Mesendoderm (in vitro differentiated cells): ENCODE results near the gene PLK3.
"Not testable (repeated sequence)": the region's sequence is repeated elsewhere in the genome, so short reads cannot be mapped to it uniquely, and the experiment has no call there.

Source experiments
- DNase-seq: peaks from one replicate; pipeline ENCODE4 v3.0.0; 2013
- H2AK5ac ChIP-seq: 2 replicates; pipeline ENCODE4 v1.6.1; 2013; ENCODE audit warnings: low read length, inconsistent platforms
- H2BK120ac ChIP-seq: 2 replicates; pipeline ENCODE4 v1.6.1; 2013; ENCODE audit warnings: low read depth, mild to moderate bottlenecking, low read length, moderate library complexity, mixed read lengths
- H2BK15ac ChIP-seq: replicated peaks from 2 replicates; pipeline ENCODE4 v1.6.1; 2013; ENCODE audit warnings: low read depth, mild to moderate bottlenecking, moderate library complexity
- H2BK5ac ChIP-seq: 2 replicates; pipeline ENCODE4 v1.6.1; 2013; ENCODE audit warnings: low read length, inconsistent platforms
- H3K18ac ChIP-seq: 2 replicates; pipeline ENCODE4 v1.6.1; 2013; ENCODE audit warnings: mild to moderate bottlenecking, low read length, mixed read lengths
- H3K23ac ChIP-seq: one replicate; pipeline ENCODE4 v1.6.1; 2013; ENCODE audit warnings: low read length
- H3K27ac ChIP-seq: 2 replicates; pipeline ENCODE4 v1.5.1; 2013; ENCODE audit warnings: low read depth, mild to moderate bottlenecking, inconsistent platforms, low read length, moderate library complexity
- H3K27me3 ChIP-seq: 2 replicates; pipeline ENCODE4 v1.6.1; 2013; ENCODE audit warnings: low read length, control low read depth, mild to moderate bottlenecking, inconsistent platforms; ENCODE audit not compliant: insufficient read depth, poor library complexity
- H3K36me3 ChIP-seq: 2 replicates; pipeline ENCODE4 v1.6.1; 2013; ENCODE audit warnings: low read length, inconsistent platforms; ENCODE audit not compliant: control insufficient read depth, insufficient read depth
- H3K4ac ChIP-seq: one replicate; pipeline ENCODE4 v1.6.1; 2013; ENCODE audit warnings: low read depth, mild to moderate bottlenecking, low read length, moderate library complexity
- H3K4me1 ChIP-seq: 2 replicates; pipeline ENCODE4 v1.6.1; 2013; ENCODE audit warnings: low read depth, low read length, inconsistent platforms; ENCODE audit not compliant: control insufficient read depth
- H3K4me2 ChIP-seq: 2 replicates; pipeline ENCODE4 v1.6.1; 2013; ENCODE audit warnings: low read length
- H3K4me3 ChIP-seq: 2 replicates; pipeline ENCODE4 v1.5.1; 2013; ENCODE audit warnings: mild to moderate bottlenecking, low read length
- H3K56ac ChIP-seq: one replicate; pipeline ENCODE4 v1.6.1; 2013; ENCODE audit warnings: low read length
- H3K79me1 ChIP-seq: 2 replicates; pipeline ENCODE4 v1.6.1; 2013; ENCODE audit warnings: low read length, inconsistent platforms
- H3K79me2 ChIP-seq: 2 replicates; pipeline ENCODE4 v1.6.1; 2013; ENCODE audit warnings: mild to moderate bottlenecking, low read length; ENCODE audit not compliant: control insufficient read depth, insufficient read depth
- H3K9ac ChIP-seq: 2 replicates; pipeline ENCODE4 v1.6.1; 2013; ENCODE audit warnings: low read length, inconsistent platforms
- H4K5ac ChIP-seq: one replicate; pipeline ENCODE4 v1.6.1; 2013; ENCODE audit warnings: low read length
- H4K8ac ChIP-seq: one replicate; pipeline ENCODE4 v1.6.1; 2013; ENCODE audit warnings: low read depth, mild to moderate bottlenecking, control low read depth, low read length, moderate library complexity
- WGBS: extraction: QIAGEN DNeasy Blood & Tissue Kit; methylation state at CpG from one replicate; pipeline ENCODE4 v1.1.7; 2013; ENCODE audit warnings: low lambda C conversion rate, missing lambda C conversion rate; ENCODE audit not compliant: insufficient coverage; ENCODE audit errors: extremely low coverage; 5-methylcytosine and 5-hydroxymethylcytosine counted together

The PLK3 gene

GRCh38 chr1:44810101-44810761 is 10.1 kb downstream of the PLK3 start:
- H3K56ac ChIP-seq, result no peak overlapping the region
- no peak for DNase-seq
- no peak overlapping the region for H3K4me3 ChIP-seq
- no peak overlapping the region for H2BK15ac ChIP-seq
- H4K5ac ChIP-seq, result no peak overlapping the region
- no peak overlapping the region for H3K18ac ChIP-seq
- no CpG with 5 or more reads among the region's 12 CpGs for WGBS
- no peak overlapping the region for H2AK5ac ChIP-seq
- no peaks in the 10 kb centered on the region for H3K79me1 ChIP-seq
- no peaks in the 10 kb centered on the region for H3K79me2 ChIP-seq
- no peak overlapping the region for H2BK5ac ChIP-seq
- H3K23ac ChIP-seq, result no peak overlapping the region
- no peak overlapping the region for H4K8ac ChIP-seq
- H3K4ac ChIP-seq, result no peak overlapping the region
- no peaks in the 10 kb centered on the region for H3K36me3 ChIP-seq
- H3K4me1 ChIP-seq, result peaks cover 23% of the 10 kb centered on the region
- H3K9ac ChIP-seq, result no peak overlapping the region
- H3K27ac ChIP-seq, result no peak overlapping the region
- H3K27me3 ChIP-seq, result no peaks in the 10 kb centered on the region
- no peak overlapping the region for H3K4me2 ChIP-seq
- no peak overlapping the region for H2BK120ac ChIP-seq

GRCh38 chr1:44810762-44811105 is 10.6 kb downstream of the PLK3 start:
- H3K23ac ChIP-seq, DNase-seq, H3K56ac ChIP-seq, H2BK120ac ChIP-seq, H3K79me2 ChIP-seq, H3K79me1 ChIP-seq, H3K4me2 ChIP-seq, H2BK5ac ChIP-seq, H3K36me3 ChIP-seq, H2AK5ac ChIP-seq, H4K8ac ChIP-seq, H3K27ac ChIP-seq, H3K27me3 ChIP-seq, H3K18ac ChIP-seq, H2BK15ac ChIP-seq, H3K4ac ChIP-seq, H4K5ac ChIP-seq, H3K9ac ChIP-seq, H3K4me3 ChIP-seq: not testable (repeated sequence)
- no CpG with 5 or more reads among the region's 4 CpGs for WGBS
- peaks cover 23% of the 10 kb centered on the region for H3K4me1 ChIP-seq

DNA sequence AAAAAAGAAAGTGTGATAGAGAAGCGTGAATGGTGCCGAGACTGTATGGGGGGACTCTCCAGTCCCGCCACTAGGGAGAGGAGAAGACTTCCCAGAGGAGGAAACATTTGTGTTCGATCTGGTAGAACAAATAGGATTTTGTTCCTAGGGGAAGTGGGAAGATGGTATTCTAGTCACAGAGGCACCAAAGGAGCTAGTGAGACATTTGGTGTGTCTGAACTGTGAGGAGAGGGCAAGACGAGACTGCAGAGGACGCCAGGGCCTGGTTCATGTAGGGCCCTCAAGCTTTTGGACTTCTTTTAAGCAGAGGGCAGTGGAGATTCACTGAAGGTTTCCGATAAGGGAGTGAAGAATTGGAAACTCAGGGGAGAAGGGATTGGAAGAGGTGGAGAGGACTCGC is 11.1 kb downstream of the PLK3 start:
- no peaks in the 10 kb centered on the region for H3K36me3 ChIP-seq
- no peak overlapping the region for H3K4me2 ChIP-seq
- no peak overlapping the region for H3K9ac ChIP-seq
- H4K8ac ChIP-seq, result no peak overlapping the region
- no peak overlapping the region for H2BK15ac ChIP-seq
- no peak overlapping the region for H3K23ac ChIP-seq
- no peak overlapping the region for H2BK5ac ChIP-seq
- no CpG with 5 or more reads among the region's 8 CpGs for WGBS
- H2AK5ac ChIP-seq, result no peak overlapping the region
- no peak overlapping the region for H3K56ac ChIP-seq
- H3K4ac ChIP-seq, result no peak overlapping the region
- no peaks in the 10 kb centered on the region for H3K27me3 ChIP-seq
- no peak overlapping the region for H3K18ac ChIP-seq
- no peak overlapping the region for H3K4me3 ChIP-seq
- no peak overlapping the region for H4K5ac ChIP-seq
- no peak overlapping the region for H2BK120ac ChIP-seq
- no peaks in the 10 kb centered on the region for H3K79me2 ChIP-seq
- H3K4me1 ChIP-seq, result peaks cover 23% of the 10 kb centered on the region
- no peak overlapping the region for H3K27ac ChIP-seq
- no peaks in the 10 kb centered on the region for H3K79me1 ChIP-seq
- DNase-seq, result no peak

DNA sequence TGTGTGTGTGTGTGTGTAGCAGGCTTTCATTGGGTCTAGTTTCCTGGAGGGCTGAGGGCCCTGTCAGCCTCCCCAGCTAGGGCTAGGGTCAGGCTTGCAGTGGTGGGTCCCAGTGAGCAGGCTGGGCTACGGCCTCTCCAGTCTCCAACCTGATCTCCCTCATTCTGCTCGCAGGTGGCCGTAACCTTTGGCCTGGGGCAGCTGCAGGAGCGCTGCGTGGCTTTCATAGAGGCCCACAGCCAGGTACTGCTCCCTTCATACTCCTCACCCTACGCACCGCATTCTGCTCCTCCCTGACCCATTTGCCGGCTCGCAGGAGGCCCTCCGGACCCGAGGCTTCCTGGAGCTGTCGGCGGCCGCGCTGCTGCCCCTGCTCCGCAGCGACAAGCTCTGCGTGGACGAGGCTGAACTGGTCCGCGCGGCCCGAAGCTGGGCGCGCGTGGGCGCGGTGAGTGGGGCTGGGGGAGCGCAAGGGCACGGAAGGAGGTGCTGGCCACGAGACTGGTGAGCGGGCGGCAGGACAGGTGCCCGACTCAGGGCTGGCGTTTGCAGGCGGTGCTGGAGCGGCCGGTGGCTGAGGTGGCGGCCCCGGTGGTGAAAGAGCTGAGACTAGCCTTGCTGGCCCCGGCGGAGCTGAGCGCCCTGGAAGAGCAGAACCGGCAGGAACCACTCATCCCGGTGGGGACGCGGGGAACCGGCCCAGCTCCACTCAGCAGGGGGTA is 12.8 kb downstream of the PLK3 start:
- Histone ChIP-seq H3K27ac (no peak overlapping the region), H4K5ac (no peak overlapping the region), H3K36me3 (no peaks in the 10 kb centered on the region), H3K23ac (peak overlapping the region; percentile 19), H4K8ac (no peak overlapping the region), H3K4me1 (peaks cover 13% of the 10 kb centered on the region), H3K18ac (no peak overlapping the region), H2BK120ac (no peak overlapping the region), H3K56ac (peak overlapping the region; percentile 95), H2BK15ac (no peak overlapping the region), H2BK5ac (no peak overlapping the region), H3K79me2 (no peaks in the 10 kb centered on the region), H3K27me3 (no peaks in the 10 kb centered on the region), H2AK5ac (no peak overlapping the region), H3K79me1 (no peaks in the 10 kb centered on the region), H3K4me3 (peak overlapping the region; percentile 51), H3K9ac (peak overlapping the region; percentile 73), H3K4me2 (peak overlapping the region; percentile 93), H3K4ac (no peak overlapping the region)
- DNase-seq, result no peak
- WGBS, result no CpG with 5 or more reads among the region's 48 CpGs

DNA sequence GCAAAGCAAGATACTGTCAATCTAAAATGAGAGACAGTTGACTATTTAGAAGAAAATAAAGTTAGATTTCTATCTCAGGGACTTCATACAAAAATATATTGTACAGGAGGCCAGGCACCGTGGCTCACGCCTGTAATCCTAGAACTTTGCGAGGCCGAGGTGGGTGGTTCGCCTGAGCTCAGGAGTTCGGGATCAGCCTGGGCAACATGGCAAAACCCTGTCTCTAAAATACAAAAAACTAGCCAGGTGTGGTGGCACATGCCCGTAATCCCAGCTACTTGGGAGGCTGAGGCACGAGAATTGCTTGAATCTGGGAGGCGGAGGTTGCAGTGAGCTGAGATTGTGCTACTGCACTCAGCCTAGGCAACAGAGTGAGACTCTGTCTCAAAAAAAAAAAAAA is 15.7 kb downstream of the PLK3 start:
- not testable (repeated sequence) for H2AK5ac ChIP-seq, H3K79me1 ChIP-seq, H3K4me3 ChIP-seq, H3K18ac ChIP-seq, H3K27me3 ChIP-seq, H2BK15ac ChIP-seq, H4K5ac ChIP-seq, H3K79me2 ChIP-seq, H3K23ac ChIP-seq, H3K4me1 ChIP-seq, H4K8ac ChIP-seq, H3K36me3 ChIP-seq, H3K4ac ChIP-seq, H3K56ac ChIP-seq, H3K4me2 ChIP-seq, H2BK120ac ChIP-seq, H3K27ac ChIP-seq, DNase-seq, H3K9ac ChIP-seq, H2BK5ac ChIP-seq
- no CpG with 5 or more reads among the region's 9 CpGs for WGBS

- no peaks in the 10 kb centered on the region for H3K27me3 ChIP-seq
- H3K27ac ChIP-seq, result no peak overlapping the region
- peaks cover 3% of the 10 kb centered on the region for H3K4me1 ChIP-seq
- H2AK5ac ChIP-seq, result peak overlapping the region; percentile 43
- no CpG with 5 or more reads among the region's 2 CpGs for WGBS
- no peak overlapping the region for H3K4ac ChIP-seq
- H4K8ac ChIP-seq, result no peak overlapping the region
- H2BK5ac ChIP-seq, result no peak overlapping the region
- no peak overlapping the region for H3K4me2 ChIP-seq
- no peak overlapping the region for H3K23ac ChIP-seq
- H3K18ac ChIP-seq, result no peak overlapping the region
- no peaks in the 10 kb centered on the region for H3K79me1 ChIP-seq
- no peak overlapping the region for H4K5ac ChIP-seq
- no peaks in the 10 kb centered on the region for H3K36me3 ChIP-seq
- no peak overlapping the region for H3K56ac ChIP-seq
- no peak overlapping the region for H3K9ac ChIP-seq
- H2BK120ac ChIP-seq, result no peak overlapping the region
- no peak for DNase-seq
- H2BK15ac ChIP-seq, result no peak overlapping the region
- no peak overlapping the region for H3K4me3 ChIP-seq
- no peaks in the 10 kb centered on the region for H3K79me2 ChIP-seq
Measured at GRCh38 chr1:44817307-44817706, 17.1 kb downstream of the PLK3 start.
